Hematopoietic multipotent progenitor cell treated with erythropoietin and hydrocortisone succinate and interleukin-3 and kit ligand, for 4 days (in vitro differentiated cells): Measurements from ENCODE around the gene PFKP.

Experiments used
- DNase-seq: peaks from one replicate; pipeline ENCODE4 v3.0.0-alpha.2; 2015

The PFKP gene

DNA sequence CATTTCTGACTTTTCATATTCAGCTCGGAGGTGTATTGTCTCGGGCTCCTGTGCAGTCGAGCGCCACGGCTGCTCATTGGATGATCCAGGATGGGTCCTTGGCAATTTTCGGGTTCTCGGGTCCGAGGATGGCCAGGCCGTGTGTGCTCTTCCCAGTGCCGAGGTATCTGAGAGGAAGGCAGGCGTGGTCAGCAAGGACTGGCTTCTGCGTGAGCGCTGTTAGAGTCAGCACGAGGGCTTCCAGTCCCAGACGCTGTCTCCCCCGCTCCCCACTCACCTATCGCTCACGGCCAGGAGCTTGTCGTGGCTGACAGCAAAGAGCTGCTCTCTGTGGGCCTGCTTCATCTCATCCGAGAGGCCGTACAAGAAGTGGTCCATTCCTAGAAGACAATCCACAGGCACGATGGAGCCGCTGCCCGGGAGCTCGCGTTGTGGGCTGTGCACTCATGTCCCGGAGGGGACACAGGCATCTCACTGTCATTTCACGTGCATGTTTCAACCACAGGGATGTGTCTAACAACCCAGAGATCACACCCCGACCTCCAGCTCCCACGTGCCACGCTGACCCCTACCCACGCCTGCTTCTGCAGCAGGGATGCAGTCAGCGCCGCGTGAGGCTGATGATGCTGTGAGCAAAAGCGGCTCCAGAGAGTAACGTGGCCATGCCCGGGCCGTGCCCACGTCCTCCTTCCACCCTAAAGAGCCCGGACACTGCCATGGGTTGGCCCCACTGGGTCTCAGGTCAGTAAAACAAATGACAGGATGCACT, 70.8 kb downstream of the PFKP start:
- no peak for DNase-seq

DNA sequence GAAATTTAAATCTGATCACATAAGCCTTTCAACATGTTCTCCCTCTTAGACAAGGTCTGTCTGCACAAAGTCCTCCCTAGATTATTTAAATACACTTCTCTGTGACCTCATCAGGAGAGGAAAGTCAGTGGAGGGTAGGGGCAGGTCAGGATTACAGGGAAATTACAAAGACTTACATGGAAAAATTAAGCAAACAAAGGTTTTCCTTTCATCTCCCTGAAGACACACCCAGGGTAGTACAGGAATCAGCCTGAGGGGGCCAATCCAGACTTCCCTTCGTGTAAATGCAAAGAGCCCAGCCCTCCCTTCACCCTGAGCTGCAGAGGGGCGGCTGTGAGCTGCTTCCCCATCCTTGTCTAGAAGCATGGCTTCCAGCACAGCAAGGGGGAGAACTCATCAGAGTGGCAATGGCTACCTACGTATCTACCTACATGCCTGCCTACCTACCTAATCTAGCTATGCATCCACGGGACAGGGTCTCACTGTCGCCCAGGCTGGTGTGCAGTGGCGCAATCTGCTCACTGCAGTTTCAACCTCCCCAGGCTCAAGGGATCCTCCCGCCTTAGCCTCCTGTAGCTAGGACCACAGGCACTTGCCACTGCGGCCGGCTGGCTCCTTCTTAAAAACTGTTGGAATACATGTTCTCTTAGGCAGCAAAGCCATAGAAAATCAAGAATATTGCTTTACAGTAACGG, 72.0 kb downstream of the PFKP start:
- no peak for DNase-seq

DNA sequence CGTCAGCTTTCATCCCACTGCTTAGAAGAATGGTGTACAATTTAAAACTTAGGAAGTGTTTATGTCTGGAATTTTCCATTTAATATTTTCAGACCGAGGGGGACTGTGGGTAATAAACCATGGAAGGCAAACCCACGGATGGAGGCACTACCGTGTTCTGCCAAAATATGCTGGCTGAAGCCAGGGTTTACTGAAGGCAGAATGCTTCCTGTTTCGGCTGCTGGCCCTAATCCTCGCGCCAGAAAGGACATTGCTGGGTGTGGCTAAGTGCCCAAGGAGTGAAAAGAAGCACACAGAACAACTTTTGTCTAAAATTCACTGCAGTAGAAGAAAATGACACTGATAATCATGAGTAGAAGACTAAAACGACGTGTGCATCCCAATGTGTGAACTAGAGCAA, 72.9 kb downstream of the PFKP start:
- no peak for DNase-seq

DNA sequence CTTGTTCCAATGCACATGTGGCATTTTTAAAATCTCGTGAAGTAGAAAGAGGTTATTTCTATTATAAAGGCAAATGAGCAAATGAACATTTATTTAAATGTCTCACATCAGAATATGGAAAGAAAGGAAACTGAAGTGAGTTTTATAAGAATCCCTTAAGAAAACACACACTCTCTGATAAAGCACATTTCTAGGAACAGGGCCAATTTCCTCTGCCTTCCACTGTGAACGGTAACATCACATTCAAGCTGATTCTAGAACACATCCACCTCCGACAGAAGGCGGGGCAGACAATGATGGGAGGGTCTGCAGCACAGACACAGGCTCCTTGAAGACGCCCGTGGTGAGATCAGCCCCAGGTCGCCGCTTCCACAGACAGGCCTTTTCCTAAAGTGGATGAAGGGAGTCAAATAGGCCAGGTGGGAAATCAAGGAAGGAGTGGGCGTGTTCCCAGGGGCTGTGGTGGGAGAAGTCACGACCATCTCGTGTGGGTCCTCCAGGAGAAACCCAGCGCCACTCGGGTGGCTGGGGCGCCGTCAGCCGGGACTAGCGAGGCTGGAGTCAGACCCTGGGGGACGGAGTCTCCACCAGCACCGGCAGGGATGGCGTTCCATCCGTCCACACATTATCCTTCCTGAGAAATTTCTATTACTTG, 74.1 kb downstream of the PFKP start:
- no peak for DNase-seq

DNA sequence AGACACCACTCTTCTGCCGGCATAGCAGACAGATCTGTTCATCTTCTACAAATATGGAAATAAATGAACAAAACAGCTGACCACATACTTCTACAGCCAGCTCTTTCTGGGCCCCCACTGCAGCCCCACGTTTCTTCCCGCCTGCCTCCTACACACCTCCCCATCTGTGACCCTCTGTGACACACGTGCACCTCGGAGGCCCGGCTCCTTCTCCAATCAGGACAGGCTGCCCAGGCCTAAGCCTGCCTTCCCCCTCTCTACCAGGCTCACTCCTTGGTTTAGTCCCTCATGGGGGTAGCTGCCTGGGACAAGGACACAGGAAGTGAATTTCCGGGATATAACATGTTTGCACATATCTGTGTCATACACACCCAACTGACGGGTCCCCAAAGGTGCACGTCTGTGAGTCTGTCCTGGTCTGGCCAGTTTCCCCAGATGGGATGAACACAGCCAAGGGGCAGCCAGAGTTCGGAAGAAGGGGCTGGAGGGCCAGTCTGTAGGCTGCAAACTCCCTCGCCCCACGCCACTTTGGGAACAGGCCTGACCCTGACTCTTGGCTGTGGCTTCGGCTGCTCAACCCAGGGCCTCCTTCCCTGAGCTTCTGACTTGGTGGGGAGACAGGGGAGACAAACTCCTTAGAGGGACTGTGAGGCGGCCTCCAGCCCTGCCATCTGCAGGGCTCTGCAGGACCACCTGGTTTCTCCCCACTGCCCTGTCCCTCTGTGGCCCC, 75.0 kb downstream of the PFKP start:
- DNase-seq, result no peak

DNA sequence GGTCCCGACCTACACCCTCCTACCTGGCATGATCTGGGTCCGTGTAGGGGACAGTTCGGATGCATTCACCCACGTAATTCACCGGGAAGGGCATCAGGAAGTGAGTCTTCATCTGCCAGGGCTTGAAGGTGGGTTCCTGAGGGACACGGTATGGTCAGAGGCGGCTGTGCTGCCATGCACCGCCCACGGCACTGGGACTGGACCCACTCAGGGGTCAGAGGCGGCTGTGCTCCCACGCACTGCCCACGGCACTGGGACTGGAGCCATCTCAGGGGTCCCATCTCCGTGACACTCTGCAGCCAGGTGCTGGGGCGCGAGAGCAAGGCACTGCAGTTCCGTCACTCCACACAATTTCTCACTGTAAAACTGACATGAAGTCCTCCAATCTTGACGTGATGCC, 76.0 kb downstream of the PFKP start:
- DNase-seq, result no peak

DNA sequence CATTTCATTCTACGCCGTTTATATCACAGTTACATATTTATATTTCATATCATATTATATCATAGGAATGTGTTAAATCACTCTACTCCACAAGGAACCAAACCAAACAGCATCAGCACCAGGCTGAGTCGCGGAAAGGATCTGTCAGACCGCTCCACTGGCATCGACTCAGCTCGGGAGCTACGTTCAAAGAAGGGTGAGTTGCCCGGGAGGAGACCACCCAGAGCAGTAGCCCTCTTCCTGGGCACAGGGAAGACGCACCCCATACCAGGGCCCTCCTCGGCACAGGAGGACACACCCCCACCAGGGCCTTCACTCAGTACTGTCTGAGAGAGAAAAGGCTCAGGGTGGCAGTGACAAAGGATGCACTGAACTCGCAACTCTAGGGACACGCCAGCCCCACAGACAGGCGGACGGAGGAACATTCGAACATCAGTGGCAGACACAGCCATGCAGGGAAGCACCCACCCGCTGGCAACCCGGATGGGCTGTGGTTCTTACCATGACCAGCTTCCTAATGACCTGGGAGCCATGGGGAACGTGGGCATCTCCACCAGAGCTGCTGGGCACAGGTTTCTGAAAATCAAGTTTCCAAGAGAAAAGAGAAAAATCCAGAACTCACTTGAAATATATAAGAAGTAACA, 76.6 kb downstream of the PFKP start:
- no peak for DNase-seq

DNA sequence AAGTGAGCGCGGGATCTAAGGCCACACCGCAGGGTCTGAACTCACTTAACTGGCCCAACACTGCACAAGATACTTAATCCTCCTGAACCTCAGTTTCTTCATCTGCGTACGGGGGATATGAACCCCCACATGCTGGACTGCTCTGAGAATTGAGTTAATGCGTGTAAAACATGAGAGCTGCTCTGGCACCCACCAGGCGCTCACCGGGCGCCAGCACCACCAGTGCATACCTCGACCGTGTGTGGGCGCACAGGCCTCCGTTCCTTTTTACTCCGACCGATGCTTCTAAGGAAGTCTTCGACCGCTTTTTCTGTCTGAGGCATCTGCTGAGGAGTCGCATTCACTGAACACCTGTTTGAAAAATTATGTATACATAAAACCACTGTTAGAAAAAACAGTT, 78.0 kb downstream of the PFKP start:
- no peak for DNase-seq

DNA sequence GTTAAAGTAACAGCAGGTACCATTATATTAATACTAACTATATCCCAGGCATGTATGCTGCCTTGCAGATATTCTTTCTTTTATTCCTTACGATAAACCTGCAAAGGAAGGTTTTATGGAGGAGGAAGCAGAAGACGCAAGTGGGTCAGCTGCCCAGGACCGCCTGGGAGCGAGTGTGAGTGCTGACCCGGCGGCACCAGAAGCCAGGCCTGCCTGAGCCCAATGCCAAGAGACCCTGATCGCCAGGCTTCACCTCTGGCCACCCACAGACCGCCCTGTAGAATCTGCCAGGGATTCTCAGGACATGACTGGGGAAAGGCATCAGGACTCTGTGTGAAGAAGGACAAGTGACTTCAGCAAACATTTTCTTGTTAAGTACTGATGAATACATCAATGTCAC, 78.9 kb downstream of the PFKP start:
- no peak for DNase-seq

DNA sequence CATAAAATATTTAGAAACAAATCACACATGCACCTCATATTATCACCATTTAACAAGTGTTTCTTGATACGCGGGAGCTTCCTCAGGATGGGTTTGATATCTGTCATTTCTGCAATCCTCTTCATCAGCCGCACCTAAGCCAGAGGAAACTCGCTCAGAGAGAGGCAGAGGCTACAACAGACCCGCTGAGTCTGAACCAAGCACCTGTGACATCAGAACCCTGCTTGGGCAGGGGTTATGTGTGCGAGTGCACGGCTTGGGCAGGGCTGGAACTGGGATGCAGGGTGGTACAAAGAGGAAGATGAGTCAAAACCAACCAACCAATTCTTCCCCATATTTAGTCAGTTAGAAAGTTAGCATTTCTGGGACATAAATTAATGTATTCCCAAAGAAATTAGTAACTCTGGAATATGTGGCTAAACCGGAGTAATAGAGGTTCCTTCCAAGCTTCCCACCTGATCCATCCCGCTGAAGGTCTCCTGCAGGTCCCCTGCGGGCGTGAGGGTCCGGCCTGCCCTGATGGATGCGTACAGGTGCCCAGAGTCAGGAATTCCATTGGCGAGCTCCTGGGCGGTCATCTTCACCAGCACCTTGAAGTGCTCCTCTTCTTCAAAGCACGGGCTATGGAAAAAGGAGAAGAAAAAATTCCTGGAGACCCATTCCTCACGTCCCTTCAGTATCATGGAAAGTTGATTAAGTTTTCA, 79.9 kb downstream of the PFKP start:
- DNase-seq, result no peak

DNA sequence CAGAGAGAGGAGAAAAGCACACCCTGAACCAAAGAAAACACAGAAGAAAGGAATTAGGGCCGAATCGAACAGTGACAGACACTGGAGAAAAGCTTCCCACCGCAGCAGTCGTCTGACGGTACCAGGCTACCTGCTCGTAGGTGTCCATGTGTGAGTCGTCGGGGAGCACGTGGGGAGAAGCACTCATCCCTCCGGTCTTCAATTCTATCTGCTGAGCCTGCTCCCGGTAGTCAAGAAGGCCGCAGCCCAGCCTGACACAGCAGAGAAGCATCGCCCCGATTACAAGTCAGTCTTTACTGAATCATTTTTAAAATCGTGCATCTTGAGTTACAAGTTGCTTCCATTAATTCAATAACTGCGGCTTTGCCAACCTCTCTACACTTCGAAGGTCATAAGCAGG, 80.7 kb downstream of the PFKP start:
- no peak for DNase-seq

DNA sequence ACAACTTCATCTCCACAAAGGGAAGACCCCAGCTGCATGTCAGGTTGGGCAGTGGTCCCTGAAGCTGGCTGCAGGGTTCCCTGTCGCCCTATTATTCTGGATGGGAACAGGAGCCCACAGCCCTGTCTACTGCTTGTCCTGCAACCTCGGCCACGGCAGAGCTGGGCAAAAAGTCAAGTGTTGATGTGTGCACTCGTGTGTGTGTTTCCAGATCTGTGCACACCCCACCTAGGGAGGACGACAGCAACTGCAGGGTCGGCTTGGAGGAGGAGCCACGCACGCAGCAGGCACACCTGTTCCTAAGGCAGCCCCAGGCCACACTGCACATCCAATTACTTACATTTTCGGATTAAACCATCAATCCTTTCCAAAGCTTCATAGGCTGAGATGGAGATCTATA, 81.6 kb downstream of the PFKP start:
- DNase-seq, result no peak

DNA sequence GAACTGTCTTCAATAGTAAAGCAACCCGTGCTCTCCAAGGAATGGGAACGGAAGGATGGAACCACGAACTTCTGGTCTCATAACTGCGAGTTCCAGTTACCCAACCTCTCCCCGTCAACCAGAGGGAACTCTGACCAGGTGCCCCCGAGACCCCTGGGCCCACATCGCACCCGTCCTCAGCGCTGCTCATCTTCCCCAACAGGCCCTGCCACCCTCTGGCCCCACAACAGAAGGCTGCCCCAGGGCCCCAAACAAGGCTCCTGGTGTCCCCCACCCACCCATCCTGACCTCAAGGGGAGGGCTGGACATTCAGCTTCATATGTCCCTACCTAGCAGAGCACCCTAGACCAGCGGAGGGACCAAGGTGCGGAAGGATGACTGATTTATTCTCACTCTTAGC, 82.6 kb downstream of the PFKP start:
- no peak for DNase-seq

DNA sequence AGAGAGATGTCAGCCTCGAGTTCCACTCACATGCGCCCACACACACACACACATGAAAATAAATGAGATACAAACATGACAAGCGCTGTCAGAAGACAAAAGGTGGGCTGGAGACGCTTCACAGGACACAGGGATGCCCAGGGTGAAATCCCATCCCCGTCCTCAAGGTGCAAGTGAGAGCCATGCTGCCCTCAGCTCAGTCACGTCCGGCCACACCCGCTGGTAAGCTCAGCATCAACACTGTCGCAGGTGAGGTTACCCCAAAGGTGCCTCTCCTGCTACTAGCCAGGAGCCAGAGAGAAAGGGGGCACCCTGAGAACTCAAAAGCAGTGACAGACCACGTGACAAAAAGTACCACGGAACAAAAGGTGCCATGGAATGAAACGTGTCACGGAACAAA, 83.0 kb downstream of the PFKP start:
- DNase-seq, result no peak

DNA sequence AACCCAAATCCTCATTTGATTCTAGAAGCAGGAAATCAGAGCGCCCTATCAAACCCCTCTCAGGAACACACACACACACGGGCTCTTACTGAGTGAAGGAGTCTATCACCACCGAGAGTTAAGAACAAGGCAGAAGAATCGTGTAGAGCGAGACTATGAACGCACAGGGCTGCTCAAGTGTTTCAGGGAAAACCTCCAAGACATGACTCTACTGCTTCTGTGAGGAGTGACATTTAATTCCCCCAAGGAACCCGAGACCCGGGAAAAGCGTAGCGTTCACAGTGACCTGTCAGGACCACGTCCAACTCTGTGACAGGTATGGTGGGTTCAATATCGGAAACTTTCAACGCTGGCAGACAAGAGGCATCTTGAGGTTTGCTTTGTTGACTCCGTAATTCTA, 83.6 kb downstream of the PFKP start:
- no peak for DNase-seq

DNA sequence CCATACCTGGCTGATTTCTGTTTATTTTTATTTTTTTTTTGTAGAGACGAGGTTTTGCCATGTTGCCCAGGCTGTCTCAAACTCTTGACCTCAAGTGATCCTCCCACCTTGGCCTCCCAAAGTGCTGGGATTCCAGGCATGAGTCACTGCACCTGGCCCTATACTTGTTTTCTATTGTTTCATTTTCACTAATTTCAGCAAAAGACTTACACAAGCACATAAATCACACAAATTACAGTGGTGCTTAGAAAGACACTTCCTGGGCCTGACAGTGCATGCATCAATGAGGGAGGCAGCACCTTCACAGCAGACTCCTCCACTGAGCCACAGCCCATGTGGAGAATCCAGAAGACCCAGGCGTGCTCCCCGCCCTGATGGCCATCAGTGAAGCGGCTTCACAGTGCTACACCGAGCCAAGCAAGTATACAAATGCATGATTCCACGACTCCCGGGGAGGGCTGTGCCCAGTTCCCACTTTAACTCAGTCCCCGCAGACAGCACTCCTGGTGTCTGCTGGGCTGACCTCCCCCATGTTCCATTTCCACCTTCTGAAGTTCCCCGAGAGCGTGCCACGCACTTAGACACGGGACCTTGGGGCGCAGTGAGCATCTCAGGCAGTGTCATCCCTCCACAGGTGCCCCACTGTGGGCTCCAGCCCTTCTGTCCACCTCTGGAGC, 84.7 kb downstream of the PFKP start:
- no peak for DNase-seq

DNA sequence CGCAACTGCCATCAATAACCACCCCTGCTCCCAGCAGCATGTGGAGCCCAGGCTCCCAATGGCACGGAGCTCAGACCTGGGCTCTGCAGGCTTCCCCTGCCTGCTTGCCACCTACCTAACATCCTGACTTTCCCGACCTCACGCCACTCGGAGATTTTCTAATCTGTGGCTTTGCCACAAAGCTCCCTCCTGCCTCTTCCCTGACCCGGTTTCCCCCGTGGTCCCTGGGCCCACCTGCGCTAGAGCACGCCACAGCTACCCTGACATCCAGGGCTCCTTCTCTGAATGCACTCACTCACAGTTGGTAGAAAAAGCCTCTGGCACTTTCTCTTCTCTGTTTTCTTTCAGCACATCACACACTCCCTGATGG, 85.2 kb downstream of the PFKP start:
- DNase-seq, result no peak

DNA sequence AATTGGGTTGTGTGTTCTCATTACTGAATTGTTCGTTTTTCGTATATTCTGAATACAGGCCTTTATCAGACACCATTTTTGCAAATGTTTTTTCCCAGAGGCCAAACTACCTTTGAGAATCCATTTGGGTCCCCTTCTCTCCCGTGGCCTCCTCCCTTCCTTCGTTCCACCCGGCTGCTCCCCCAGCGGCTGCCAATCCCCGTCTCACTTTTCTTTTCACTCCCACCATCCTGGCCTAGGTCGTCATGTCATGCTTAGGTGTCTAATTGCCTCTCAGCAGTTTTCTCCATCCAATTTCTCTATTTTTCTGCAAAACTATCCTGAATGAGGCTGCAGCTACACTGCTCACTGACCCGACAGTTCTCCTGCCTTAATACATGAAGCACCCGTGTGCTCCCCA, 87.3 kb downstream of the PFKP start:
- no peak for DNase-seq

DNA sequence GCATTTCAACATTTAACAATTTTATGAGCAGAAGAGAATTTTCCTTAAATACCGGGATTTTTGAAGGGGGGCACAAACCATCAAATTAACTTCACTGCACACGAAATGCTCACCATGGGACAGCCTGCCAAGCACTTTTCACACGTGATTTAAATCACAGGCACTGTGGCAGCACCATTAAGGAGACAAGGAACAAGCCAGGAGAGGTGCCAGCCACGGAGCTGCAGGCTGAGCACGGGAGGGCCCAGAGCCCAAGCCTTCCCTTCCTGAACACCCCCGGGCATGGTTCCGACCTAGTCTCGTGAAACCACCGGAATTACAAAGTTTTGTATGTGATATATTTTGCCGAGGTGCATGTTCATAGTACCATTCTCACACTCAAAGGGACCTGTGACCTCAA, 91.8 kb downstream of the PFKP start:
- DNase-seq, result no peak

DNA sequence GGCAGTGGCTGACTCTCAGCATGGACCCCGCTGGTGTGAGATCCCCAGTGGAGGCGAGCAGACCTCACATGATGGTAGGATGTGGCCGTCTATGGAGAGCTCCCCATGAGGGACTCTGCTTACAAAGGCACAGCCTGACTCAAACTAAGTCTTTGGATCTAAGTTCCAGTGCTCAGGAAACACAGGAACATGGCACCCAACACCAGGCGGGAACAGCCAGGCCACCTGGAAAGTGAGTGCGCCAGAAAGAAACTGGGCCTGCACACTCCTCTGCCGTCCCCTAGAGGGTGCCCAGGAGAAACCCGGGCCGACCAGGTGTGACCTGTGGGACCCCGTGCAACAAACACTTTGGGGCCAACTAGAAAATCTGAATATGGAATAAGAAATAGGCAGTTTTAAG, 95.2 kb downstream of the PFKP start:
- no peak for DNase-seq

DNA sequence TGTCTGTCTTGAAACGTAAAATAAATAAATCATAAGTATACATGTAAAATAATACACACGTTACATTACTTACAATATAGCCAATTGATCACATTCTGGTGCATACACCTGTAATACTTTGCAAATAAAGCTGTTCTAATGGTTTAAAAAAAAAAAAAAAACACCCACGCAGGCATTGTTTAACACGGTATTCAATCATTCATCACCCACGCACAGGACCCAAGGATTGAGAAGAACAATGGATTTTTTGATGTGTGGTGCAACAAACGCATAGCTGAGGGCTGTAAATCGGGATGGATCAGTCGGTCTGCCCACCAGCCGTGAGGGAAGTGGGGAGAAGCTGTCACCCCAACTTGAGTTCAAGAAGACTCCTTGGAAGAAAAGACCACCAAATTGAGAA, 96.5 kb downstream of the PFKP start:
- no peak for DNase-seq

DNA sequence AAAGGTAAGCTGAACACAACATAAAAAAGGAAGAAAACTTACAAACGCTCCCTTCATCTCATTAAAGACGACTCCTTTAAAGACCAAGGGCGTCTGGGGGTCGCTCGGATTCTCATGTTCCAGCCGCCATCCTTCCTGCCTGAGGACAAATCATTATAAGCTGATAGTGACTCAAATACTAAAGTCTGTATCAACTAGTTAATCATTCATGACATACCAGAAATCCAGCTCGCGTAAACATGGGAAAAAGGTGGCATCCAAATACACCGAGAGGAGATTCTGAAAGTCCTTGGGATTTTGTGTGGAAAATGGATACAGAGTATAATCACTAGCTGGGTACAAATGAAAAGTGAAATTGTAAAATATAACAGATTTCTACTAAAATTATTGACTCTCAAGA, 97.8 kb downstream of the PFKP start:
- DNase-seq, result no peak
